ENCODE measurements around the gene CSAD. TPM values are rescaled to one million over a fixed set of nuclear protein-coding genes. Genes with fewer than 3 reads are reported as not detected.

CSAD gene
- total RNA-seq, 1 donor from 2014 or later, result 24.3 TPM

- peak overlapping the region; percentile 95 for H3K27ac Mint-ChIP-seq (ENCODE audit: unreplicated experiment)
- H3K4me3 Mint-ChIP-seq (ENCODE audit: unreplicated experiment), result peak overlapping the region; percentile 16
- H3K27me3 Mint-ChIP-seq (ENCODE audit: low read depth), result no peaks in the 10 kb centered on the region
- H3K4me1 Mint-ChIP-seq (ENCODE audit: low read depth), result peaks cover 58% of the 10 kb centered on the region
- no peak for TF ChIP-seq CTCF (IDR thresholded peaks at IDR 0.05)
- DNase-seq (ENCODE audit: low spot score), result no peak
- peaks cover 2% of the 10 kb centered on the region for H3K36me3 Mint-ChIP-seq (ENCODE audit: low read depth)
- H3K9me3 Mint-ChIP-seq (ENCODE audit: low read depth), result no peaks in the 10 kb centered on the region
Measured at GRCh38 chr12:53223389-53224060, 42.8 kb upstream of the CSAD start.

GRCh38 chr12:53222806-53223261, 42.1 kb upstream of the CSAD start:
- Mint-ChIP-seq H3K36me3 (ENCODE audit: low read depth) (peaks cover 2% of the 10 kb centered on the region), H3K9me3 (ENCODE audit: low read depth) (no peaks in the 10 kb centered on the region), H3K27me3 (ENCODE audit: low read depth) (no peaks in the 10 kb centered on the region), H3K4me3 (ENCODE audit: unreplicated experiment) (peak overlapping the region; percentile 12), H3K27ac (ENCODE audit: unreplicated experiment) (peak overlapping the region; percentile 95), H3K4me1 (ENCODE audit: low read depth) (peaks cover 64% of the 10 kb centered on the region)
- peak; percentile 17 for DNase-seq (ENCODE audit: low spot score)
- no peak for TF ChIP-seq CTCF (IDR thresholded peaks at IDR 0.05)

DNA sequence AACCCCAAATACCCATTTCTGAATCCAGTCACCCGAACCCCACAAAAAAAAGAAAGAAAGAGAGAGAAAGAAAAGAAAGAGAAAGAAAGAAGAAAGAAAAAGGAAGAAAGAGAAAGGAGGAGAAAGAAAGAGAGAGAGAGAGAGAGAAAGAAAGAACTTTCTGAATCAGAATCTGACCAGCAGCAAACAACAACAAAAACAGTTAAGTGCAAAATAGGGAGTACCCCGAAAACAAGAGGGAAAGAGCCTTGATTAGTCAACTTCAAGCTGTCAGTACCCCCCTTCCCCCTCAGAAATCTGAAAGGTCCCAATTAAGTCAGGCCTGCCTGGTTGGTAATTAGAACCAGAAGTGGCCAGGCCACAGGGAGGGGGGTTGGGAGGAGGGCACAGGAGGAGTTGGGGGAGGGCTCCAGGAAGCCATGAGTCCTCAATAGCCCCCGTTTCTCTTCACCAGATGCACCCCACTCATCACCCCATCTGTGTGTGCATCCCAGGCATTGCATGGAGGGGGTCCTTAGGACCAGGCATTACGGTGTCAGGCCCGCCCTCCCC, 41.5 kb upstream of the CSAD start:
- no peak for TF ChIP-seq CTCF (IDR thresholded peaks at IDR 0.05)
- peaks cover 2% of the 10 kb centered on the region for H3K36me3 Mint-ChIP-seq (ENCODE audit: low read depth)
- H3K4me3 Mint-ChIP-seq (ENCODE audit: unreplicated experiment), result peak overlapping the region; percentile 69
- peaks cover 67% of the 10 kb centered on the region for H3K4me1 Mint-ChIP-seq (ENCODE audit: low read depth)
- H3K27me3 Mint-ChIP-seq (ENCODE audit: low read depth), result no peaks in the 10 kb centered on the region
- H3K27ac Mint-ChIP-seq (ENCODE audit: unreplicated experiment), result peak overlapping the region; percentile 95
- H3K9me3 Mint-ChIP-seq (ENCODE audit: low read depth), result no peaks in the 10 kb centered on the region
- DNase-seq (ENCODE audit: low spot score), result no peak

- no peaks in the 10 kb centered on the region for H3K27me3 Mint-ChIP-seq (ENCODE audit: low read depth)
- peaks cover 67% of the 10 kb centered on the region for H3K4me1 Mint-ChIP-seq (ENCODE audit: low read depth)
- peak overlapping the region; percentile 96 for H3K27ac Mint-ChIP-seq (ENCODE audit: unreplicated experiment)
- no peaks in the 10 kb centered on the region for H3K9me3 Mint-ChIP-seq (ENCODE audit: low read depth)
- TF ChIP-seq CTCF (IDR thresholded peaks at IDR 0.05), result peak; percentile 70
- no peak for DNase-seq (ENCODE audit: low spot score)
- H3K4me3 Mint-ChIP-seq (ENCODE audit: unreplicated experiment), result peak overlapping the region; percentile 86
- H3K36me3 Mint-ChIP-seq (ENCODE audit: low read depth), result no peaks in the 10 kb centered on the region
Measured at GRCh38 chr12:53221203-53222080, 40.7 kb upstream of the CSAD start.

DNA sequence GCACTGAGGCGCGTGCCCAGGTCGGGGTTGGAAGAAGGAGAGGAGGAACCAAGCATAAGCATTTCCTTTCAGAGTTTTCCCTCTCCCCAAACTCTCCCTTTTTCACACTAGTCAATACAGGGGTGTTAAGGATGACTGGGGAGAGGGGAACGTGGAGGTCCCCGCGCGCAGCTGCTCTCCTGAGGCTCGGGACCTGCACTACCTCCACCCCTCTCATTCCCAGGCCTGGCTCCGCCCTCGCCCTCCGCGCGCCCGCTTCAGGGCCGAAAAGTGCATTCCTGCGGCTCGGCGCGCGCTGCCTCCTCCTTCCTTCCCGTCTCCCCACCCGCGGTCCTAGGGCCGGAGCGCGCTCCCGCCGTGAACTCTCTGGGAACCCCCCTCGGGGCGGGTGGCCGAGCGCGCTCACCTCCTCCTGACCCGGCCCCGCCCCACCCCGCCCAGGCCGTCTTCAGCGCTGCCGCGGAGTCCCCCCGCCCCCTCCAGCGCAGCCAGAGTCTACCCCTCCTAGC, 40.0 kb upstream of the CSAD start:
- peak overlapping the region; percentile 96 for H3K27ac Mint-ChIP-seq (ENCODE audit: unreplicated experiment)
- H3K4me3 Mint-ChIP-seq (ENCODE audit: unreplicated experiment), result peak overlapping the region; percentile 86
- H3K27me3 Mint-ChIP-seq (ENCODE audit: low read depth), result no peaks in the 10 kb centered on the region
- H3K36me3 Mint-ChIP-seq (ENCODE audit: low read depth), result no peaks in the 10 kb centered on the region
- peaks cover 65% of the 10 kb centered on the region for H3K4me1 Mint-ChIP-seq (ENCODE audit: low read depth)
- no peak for DNase-seq (ENCODE audit: low spot score)
- TF ChIP-seq CTCF (IDR thresholded peaks at IDR 0.05), result no peak
- no peaks in the 10 kb centered on the region for H3K9me3 Mint-ChIP-seq (ENCODE audit: low read depth)

Data from chondrocyte (in vitro differentiated cells).